Calu3 (cell line): ENCODE results near the gene YARS2. TPM values are rescaled to one million over a fixed set of nuclear protein-coding genes. Genes with fewer than 3 reads are reported as not detected.

Experiments used
- BruUV-seq: library from RNA; stranded (reverse); fragments of 400-500 nt; replicated peaks from 2 replicates; lab custom pipeline; 2021; lab: Mats Ljungman, UMichigan
- CTCF ChIA-PET: fragments of 300-600 bp; sonication (Branson Sonifier 250); formaldehyde crosslinking; loops from one replicate; lab custom pipeline; 2022; ENCODE audit warnings: antibody characterized with exemption; lab: Charles Lee
- DNase-seq: peaks from one replicate; pipeline ENCODE4 v3.0.0; 2022
- H3K27ac Mint-ChIP-seq: one replicate; pipeline ENCODE4 v1.8.0; 2022; ENCODE audit warnings: mixed read lengths; ENCODE audit not compliant: unreplicated experiment
- H3K27me3 Mint-ChIP-seq: one replicate; pipeline ENCODE4 v1.8.0; 2022; ENCODE audit warnings: mixed read lengths; ENCODE audit not compliant: unreplicated experiment
- H3K36me3 Mint-ChIP-seq: one replicate; pipeline ENCODE4 v1.8.0; 2022; ENCODE audit warnings: mild to moderate bottlenecking, moderate library complexity, mixed read lengths; ENCODE audit not compliant: insufficient read depth, unreplicated experiment
- H3K4me1 Mint-ChIP-seq: one replicate; pipeline ENCODE4 v1.8.0; 2022; ENCODE audit warnings: mild to moderate bottlenecking, low read depth, mixed read lengths; ENCODE audit not compliant: unreplicated experiment
- H3K4me3 Mint-ChIP-seq: one replicate; pipeline ENCODE4 v1.8.0; 2022; ENCODE audit warnings: mild to moderate bottlenecking, low read depth, moderate library complexity, mixed read lengths; ENCODE audit not compliant: unreplicated experiment
- H3K9me3 Mint-ChIP-seq: one replicate; pipeline ENCODE4 v1.8.0; 2022; ENCODE audit warnings: low read depth, mixed read lengths; ENCODE audit not compliant: unreplicated experiment
- CTCF ChIP-seq: fragments of 200-600 bp; IDR thresholded peaks from one replicate; pipeline ENCODE4 v1.8.0; 2022; ENCODE audit warnings: antibody characterized with exemption; ENCODE audit not compliant: unreplicated experiment
- intact Hi-C: fragments of 100-400 bp; cut with micrococcal nuclease; formaldehyde crosslinking; loops from one replicate; pipeline ENCODE4 v1.10.0; 2022; ENCODE audit not compliant: unreplicated experiment
- total RNA-seq: library from RNA; stranded (reverse); gene quantifications from 2 replicates; pipeline ENCODE4 v1.2.3, GENCODE V29; 2022

The YARS2 gene
- total RNA-seq, 1 experiment from 2014 or later = 28.9 TPM

DNA sequence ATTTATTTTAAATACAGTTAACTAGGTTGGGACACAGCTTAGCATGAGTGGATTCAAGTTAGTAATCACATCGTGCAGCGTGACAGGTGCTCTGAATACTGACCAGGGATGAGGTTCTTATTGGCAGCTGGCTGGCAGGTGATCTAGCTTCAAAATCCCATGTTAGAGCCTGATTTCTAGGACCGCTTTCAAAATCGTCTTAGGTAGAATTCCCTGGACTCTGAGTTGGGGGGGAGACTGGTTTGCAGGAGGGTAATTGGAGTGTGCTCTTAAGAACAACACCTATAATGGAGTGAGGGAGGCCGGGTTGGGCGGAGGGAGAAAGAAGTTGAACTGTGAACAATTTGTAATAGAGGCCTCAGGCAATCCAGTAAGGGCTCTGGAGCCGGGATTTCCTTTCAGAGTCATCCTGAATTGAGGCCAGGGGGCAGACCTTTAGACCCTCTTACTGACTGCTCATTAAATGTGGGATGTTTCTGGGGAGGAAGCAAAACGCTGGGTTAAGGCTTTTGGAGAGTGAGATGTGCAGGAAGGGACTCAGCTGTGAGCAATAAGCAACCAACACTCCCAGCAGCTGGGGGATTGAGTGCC is 874 bp upstream of the YARS2 start:
- TF ChIP-seq CTCF = no peak
- DNase-seq = no peak
- BruUV-seq = no TSS peak

GRCh38 chr12:32755051-32755653 is 545 bp downstream of the YARS2 start:
- Mint-ChIP-seq H3K27ac (peak overlapping the region; percentile 77), H3K4me3 (peak overlapping the region; percentile 81), H3K4me1 (peaks cover 17% of the 10 kb centered on the region), H3K36me3 (peaks cover 37% of the 10 kb centered on the region), H3K27me3 (no peaks in the 10 kb centered on the region), H3K9me3 (no peaks in the 10 kb centered on the region)
- TF ChIP-seq CTCF = peak; percentile 87
- intact Hi-C loops = loop anchor here (5.0 to 10.0 kb wide), 4 partner anchors 147 to 1267 kb away; partner anchors contain the start of gene ALG10
- CTCF ChIA-PET = interaction anchor here (0.6 to 2.4 kb wide), 14 partner anchors 20 to 1267 kb away, joined by 3 to 17 read pairs (median 5); partner anchors contain the start of genes ALG10 and PKP2
- DNase-seq = peak; percentile 93
- TSS peak; percentile 90 for BruUV-seq

More for the DNA sequence above, 874 bp upstream of the YARS2 start:
- Mint-ChIP-seq H3K9me3 (no peaks in the 10 kb centered on the region), H3K36me3 (peaks cover 30% of the 10 kb centered on the region), H3K4me1 (peaks cover 17% of the 10 kb centered on the region), H3K27ac (peak overlapping the region; percentile 77), H3K4me3 (peak overlapping the region; percentile 81), H3K27me3 (no peaks in the 10 kb centered on the region)
- CTCF ChIA-PET = interaction anchor here (1.0 to 2.4 kb wide), 7 partner anchors 19 to 1266 kb away, joined by 3 to 17 read pairs (median 5); partner anchors contain the start of genes ALG10 and PKP2
- intact Hi-C loops = loop anchor here (1.0 to 10.0 kb wide), 5 partner anchors 146 to 1266 kb away; partner anchors contain the start of gene ALG10

- Mint-ChIP-seq H3K4me3 (peak overlapping the region; percentile 81), H3K27ac (peak overlapping the region; percentile 77), H3K27me3 (no peaks in the 10 kb centered on the region), H3K9me3 (no peaks in the 10 kb centered on the region), H3K4me1 (peaks cover 17% of the 10 kb centered on the region), H3K36me3 (peaks cover 37% of the 10 kb centered on the region)
- DNase-seq = no peak
- intact Hi-C loops = loop anchor here (10.0 kb wide), 2 partner anchors 541 to 671 kb away; no protein-coding TSS in a partner anchor
- no TSS peak for BruUV-seq
- no peak for TF ChIP-seq CTCF
- CTCF ChIA-PET = interaction anchor here (0.9 kb wide), 1 partner anchor 1094 kb away, joined by 3 read pairs; the partner anchor contains the start of gene ETFBKMT
These were observed 1.6 kb downstream of the YARS2 start for GRCh38 chr12:32754111-32754510.

- no peak for DNase-seq
- no peak for TF ChIP-seq CTCF
- H3K36me3 Mint-ChIP-seq = peaks cover 37% of the 10 kb centered on the region
- CTCF ChIA-PET = no interaction called here
- peaks cover 17% of the 10 kb centered on the region for H3K4me1 Mint-ChIP-seq
- peak overlapping the region; percentile 77 for H3K27ac Mint-ChIP-seq
- BruUV-seq = no TSS peak
- peak overlapping the region; percentile 81 for H3K4me3 Mint-ChIP-seq
- no peaks in the 10 kb centered on the region for H3K9me3 Mint-ChIP-seq
- intact Hi-C loops = loop anchor here (10.0 kb wide), 2 partner anchors 541 to 671 kb away; no protein-coding TSS in a partner anchor
- H3K27me3 Mint-ChIP-seq = no peaks in the 10 kb centered on the region
These were observed 2.1 kb downstream of the YARS2 start for GRCh38 chr12:32753605-32754004.
